ENCODE data around the gene PPP4R3A. TPM values are rescaled to one million over a fixed set of nuclear protein-coding genes. Genes with fewer than 3 reads are reported as not detected.

PPP4R3A gene
- total and polyA plus RNA-seq, 2 donors (not counting 3 experiments of a cell fraction or from before 2014, with no cell fraction given): 20.5 to 77.0 TPM

DNA sequence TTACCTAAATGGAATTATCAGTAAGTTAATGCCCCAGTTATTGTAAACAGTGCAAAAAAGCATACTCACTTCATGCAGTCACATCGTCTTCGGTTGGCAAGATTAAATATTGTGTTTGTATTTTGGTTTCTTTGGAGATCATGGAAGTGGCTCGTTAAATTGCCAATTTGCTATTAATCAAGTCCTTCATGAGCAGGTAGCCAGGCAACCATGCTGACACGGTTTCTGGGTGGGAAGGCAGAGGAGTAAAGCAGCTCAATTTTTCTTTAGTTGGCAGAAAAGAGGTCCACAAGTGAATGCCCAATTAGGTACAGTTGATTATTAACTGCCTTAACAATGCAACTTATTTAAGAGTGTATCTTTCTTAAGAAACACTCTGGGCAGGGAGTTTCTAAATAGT lies 43.9 kb downstream of the PPP4R3A start:
- Histone ChIP-seq H3K9me1 (replicated peaks; ENCODE audit: control insufficient read depth, extremely low read depth, insufficient read depth, low read length) (no peaks in the 10 kb centered on the region), H4K20me1 (replicated peaks; ENCODE audit: control insufficient read depth, extremely low read depth, insufficient read depth, low read length) (no peaks in the 10 kb centered on the region), H3K9ac (replicated peaks; ENCODE audit: extremely low read depth, insufficient read depth, low read length) (no peak overlapping the region), H3K27ac (ENCODE audit: insufficient read depth, low read depth, low read length) (no peak overlapping the region), H3K4me3 (replicated peaks in 1 of 3; ENCODE audit: insufficient read depth in 1 of 3, low read depth in 1 of 3, low read length in 3 of 3) (no peak overlapping the region), H3K4me2 (ENCODE audit: insufficient read depth, low read length) (no peak overlapping the region), H3K4me1 (ENCODE audit: control insufficient read depth, extremely low read depth, insufficient read depth, low read length) (no peaks in the 10 kb centered on the region), H3K79me2 (ENCODE audit: control insufficient read depth, insufficient read depth, low read length) (peaks cover 13% of the 10 kb centered on the region), H3K9me3 (replicated peaks; ENCODE audit: control insufficient read depth, insufficient read depth, low read length) (no peaks in the 10 kb centered on the region), H3K27me3 (ENCODE audit: control insufficient read depth in 2 of 2, insufficient read depth in 2 of 2, low read length in 2 of 2) (no peaks in the 10 kb centered on the region), H2AFZ (ENCODE audit: low read depth, low read length) (no peak overlapping the region), H3K36me3 (ENCODE audit: control insufficient read depth in 2 of 2, extremely low read depth in 1 of 2, insufficient read depth in 2 of 2, low read length in 2 of 2) (peaks cover 21 to 34% of the 10 kb centered on the region in 2 experiments)
- ChIA-PET POLR2A (no interaction called here), CTCF (no interaction called here)
- FAIRE-seq (no peak), DNase-seq (ENCODE audit: low read depth, low spot score) (no peak)
- dilution Hi-C loops (cut with MboI; ENCODE audit: extremely low pct_ligation_motif_present, low sequenced_read_pairs) (no loop called here), intact Hi-C loops (cut with micrococcal nuclease) (no loop called here)
- TF ChIP-seq, protein P1, sequence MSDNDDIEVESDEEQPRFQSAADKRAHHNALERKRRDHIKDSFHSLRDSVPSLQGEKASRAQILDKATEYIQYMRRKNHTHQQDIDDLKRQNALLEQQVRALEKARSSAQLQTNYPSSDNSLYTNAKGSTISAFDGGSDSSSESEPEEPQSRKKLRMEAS (IDR thresholded peaks at IDR 0.05; ENCODE audit: insufficient read depth, insufficient read length): no peak
- no TSS peak for BruUV-seq (replicated peaks)

DNA sequence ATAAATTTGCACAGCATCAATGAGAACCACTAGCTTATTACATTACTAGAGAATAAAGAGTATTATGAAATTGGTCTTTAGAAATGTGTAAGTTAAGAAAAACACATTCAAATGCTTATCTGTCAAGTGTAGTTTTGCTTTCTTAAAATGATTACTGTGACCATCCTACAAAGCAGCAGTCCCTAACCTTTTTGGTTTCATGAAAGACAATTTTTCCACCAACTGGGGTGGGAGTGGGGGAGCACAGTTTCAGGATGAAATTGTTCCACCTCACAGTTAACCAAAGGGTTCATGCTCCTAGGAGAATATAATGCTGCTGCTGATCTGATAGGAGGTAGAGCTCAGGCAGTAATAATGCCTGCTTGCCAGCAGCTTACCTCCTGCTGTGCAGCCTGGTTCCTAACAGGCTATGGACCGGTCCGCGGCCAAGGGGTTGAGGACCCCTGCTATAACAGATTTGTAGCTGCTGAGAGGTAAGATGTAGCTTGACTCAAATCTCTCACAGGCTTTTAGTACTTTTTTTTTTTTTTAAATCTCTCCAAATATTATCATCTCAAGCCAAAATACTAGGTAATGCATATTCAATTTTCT lies 45.4 kb downstream of the PPP4R3A start:
- Histone ChIP-seq H4K20me1 (replicated peaks; ENCODE audit: control insufficient read depth, extremely low read depth, insufficient read depth, low read length) (no peaks in the 10 kb centered on the region), H3K4me2 (ENCODE audit: insufficient read depth, low read length) (no peak overlapping the region), H3K9me3 (replicated peaks; ENCODE audit: control insufficient read depth, insufficient read depth, low read length) (no peaks in the 10 kb centered on the region), H3K27ac (ENCODE audit: insufficient read depth, low read depth, low read length) (no peak overlapping the region), H3K9ac (replicated peaks; ENCODE audit: extremely low read depth, insufficient read depth, low read length) (no peak overlapping the region), H3K27me3 (ENCODE audit: control insufficient read depth in 2 of 2, insufficient read depth in 2 of 2, low read length in 2 of 2) (no peaks in the 10 kb centered on the region), H3K79me2 (ENCODE audit: control insufficient read depth, insufficient read depth, low read length) (peaks cover 8% of the 10 kb centered on the region), H2AFZ (ENCODE audit: low read depth, low read length) (no peak overlapping the region), H3K9me1 (replicated peaks; ENCODE audit: control insufficient read depth, extremely low read depth, insufficient read depth, low read length) (no peaks in the 10 kb centered on the region), H3K36me3 (ENCODE audit: control insufficient read depth in 2 of 2, extremely low read depth in 1 of 2, insufficient read depth in 2 of 2, low read length in 2 of 2) (peaks cover 16 to 32% of the 10 kb centered on the region in 2 experiments), H3K4me3 (replicated peaks in 1 of 3; ENCODE audit: insufficient read depth in 1 of 3, low read depth in 1 of 3, low read length in 3 of 3) (no peak overlapping the region), H3K4me1 (ENCODE audit: control insufficient read depth, extremely low read depth, insufficient read depth, low read length) (no peaks in the 10 kb centered on the region)
- ChIA-PET CTCF (no interaction called here), POLR2A (interaction anchor here (0.5 kb wide), 1 partner anchor 1806 kb away, joined by 4 read pairs; no protein-coding TSS in a partner anchor)
- BruUV-seq (replicated peaks): no TSS peak
- FAIRE-seq: no peak
- intact Hi-C loops (cut with micrococcal nuclease): no loop called here
- DNase-seq (ENCODE audit: low read depth, low spot score): no peak
- dilution Hi-C loops (cut with MboI; ENCODE audit: extremely low pct_ligation_motif_present, low sequenced_read_pairs): no loop called here
- TF ChIP-seq MYC (IDR thresholded peaks at IDR 0.05; ENCODE audit: low read depth, low read length) (no peak), POLR2AphosphoS5 (IDR thresholded peaks at IDR 0.05; ENCODE audit: insufficient read depth, low read depth, low read length) (no peak), POLR2A (IDR thresholded peaks at IDR 0.05; ENCODE audit: low read depth, low read length) (no peak), GATA2 (IDR thresholded peaks at IDR 0.05; ENCODE audit: insufficient read depth, insufficient read length, low read depth, low read length) (no peak)
- TF ChIP-seq, protein P1 (IDR thresholded peaks at IDR 0.05; ENCODE audit: insufficient read depth, insufficient read length): no peak
- TF ChIP-seq, protein P2, sequence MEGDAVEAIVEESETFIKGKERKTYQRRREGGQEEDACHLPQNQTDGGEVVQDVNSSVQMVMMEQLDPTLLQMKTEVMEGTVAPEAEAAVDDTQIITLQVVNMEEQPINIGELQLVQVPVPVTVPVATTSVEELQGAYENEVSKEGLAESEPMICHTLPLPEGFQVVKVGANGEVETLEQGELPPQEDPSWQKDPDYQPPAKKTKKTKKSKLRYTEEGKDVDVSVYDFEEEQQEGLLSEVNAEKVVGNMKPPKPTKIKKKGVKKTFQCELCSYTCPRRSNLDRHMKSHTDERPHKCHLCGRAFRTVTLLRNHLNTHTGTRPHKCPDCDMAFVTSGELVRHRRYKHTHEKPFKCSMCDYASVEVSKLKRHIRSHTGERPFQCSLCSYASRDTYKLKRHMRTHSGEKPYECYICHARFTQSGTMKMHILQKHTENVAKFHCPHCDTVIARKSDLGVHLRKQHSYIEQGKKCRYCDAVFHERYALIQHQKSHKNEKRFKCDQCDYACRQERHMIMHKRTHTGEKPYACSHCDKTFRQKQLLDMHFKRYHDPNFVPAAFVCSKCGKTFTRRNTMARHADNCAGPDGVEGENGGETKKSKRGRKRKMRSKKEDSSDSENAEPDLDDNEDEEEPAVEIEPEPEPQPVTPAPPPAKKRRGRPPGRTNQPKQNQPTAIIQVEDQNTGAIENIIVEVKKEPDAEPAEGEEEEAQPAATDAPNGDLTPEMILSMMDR (IDR thresholded peaks at IDR 0.05; ENCODE audit: extremely low read depth in 1 of 2, insufficient read depth in 1 of 2, low read depth in 1 of 2, low read length in 2 of 2): no peak
